GM20000 (cell line): Measurements from ENCODE around the gene BMP6.
A peak's percentile ranks its signal among the peaks of the same experiment; 100 is the strongest.
"Not testable (repeated sequence)": the region's sequence is repeated elsewhere in the genome, so short reads cannot be mapped to it uniquely, and the experiment has no call there.

Experiments
- DNase-seq: peaks from one replicate; pipeline ENCODE4 v3.0.0; 2012; ENCODE audit warnings: low spot score
- CTCF ChIP-seq: IDR thresholded peaks from 2 replicates; pipeline ENCODE4 v1.5.1; 2012; ENCODE audit warnings: mild to moderate bottlenecking, control low read depth; ENCODE audit errors: extremely low read depth, missing control alignments

The BMP6 gene

GRCh38 chr6:7894262-7895124 lies 168.6 kb downstream of the BMP6 start:
- TF ChIP-seq CTCF, result no peak
- no peak for DNase-seq

GRCh38 chr6:7895125-7895423 lies 169.2 kb downstream of the BMP6 start:
- TF ChIP-seq CTCF, result no peak
- DNase-seq, result no peak

- DNase-seq, result no peak
- TF ChIP-seq CTCF, result no peak
Observed at GRCh38 chr6:7896465-7896987, 170.6 kb downstream of the BMP6 start.

- peak; percentile 49 for DNase-seq
- TF ChIP-seq CTCF, result no peak
Observed at GRCh38 chr6:7897461-7898192, 171.7 kb downstream of the BMP6 start.

GRCh38 chr6:7898193-7898586 lies 172.3 kb downstream of the BMP6 start:
- not testable (repeated sequence) for DNase-seq

- TF ChIP-seq CTCF, result no peak
- DNase-seq, result peak; percentile 45
Observed at GRCh38 chr6:7899101-7899888, 173.4 kb downstream of the BMP6 start.

GRCh38 chr6:7899889-7900213 lies 174.0 kb downstream of the BMP6 start:
- DNase-seq, result no peak
- no peak for TF ChIP-seq CTCF
